ENCODE data around the gene CHAC2.

- no peak for TF ChIP-seq BHLHE40 (IDR thresholded peaks at IDR 0.05; ENCODE audit: low read depth, low read length)
- TF ChIP-seq, protein P1, sequence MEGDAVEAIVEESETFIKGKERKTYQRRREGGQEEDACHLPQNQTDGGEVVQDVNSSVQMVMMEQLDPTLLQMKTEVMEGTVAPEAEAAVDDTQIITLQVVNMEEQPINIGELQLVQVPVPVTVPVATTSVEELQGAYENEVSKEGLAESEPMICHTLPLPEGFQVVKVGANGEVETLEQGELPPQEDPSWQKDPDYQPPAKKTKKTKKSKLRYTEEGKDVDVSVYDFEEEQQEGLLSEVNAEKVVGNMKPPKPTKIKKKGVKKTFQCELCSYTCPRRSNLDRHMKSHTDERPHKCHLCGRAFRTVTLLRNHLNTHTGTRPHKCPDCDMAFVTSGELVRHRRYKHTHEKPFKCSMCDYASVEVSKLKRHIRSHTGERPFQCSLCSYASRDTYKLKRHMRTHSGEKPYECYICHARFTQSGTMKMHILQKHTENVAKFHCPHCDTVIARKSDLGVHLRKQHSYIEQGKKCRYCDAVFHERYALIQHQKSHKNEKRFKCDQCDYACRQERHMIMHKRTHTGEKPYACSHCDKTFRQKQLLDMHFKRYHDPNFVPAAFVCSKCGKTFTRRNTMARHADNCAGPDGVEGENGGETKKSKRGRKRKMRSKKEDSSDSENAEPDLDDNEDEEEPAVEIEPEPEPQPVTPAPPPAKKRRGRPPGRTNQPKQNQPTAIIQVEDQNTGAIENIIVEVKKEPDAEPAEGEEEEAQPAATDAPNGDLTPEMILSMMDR (conservative IDR thresholded peaks at IDR 0.05; ENCODE audit: low read depth, low read length): no peak
- no peak for TF ChIP-seq POLR2A (IDR thresholded peaks at IDR 0.05; ENCODE audit: low read depth, low read length)
- TF ChIP-seq CHD1 (IDR thresholded peaks at IDR 0.05; ENCODE audit: low read depth, low read length): no peak
- no peak for TF ChIP-seq RAD21 (IDR thresholded peaks at IDR 0.05; ENCODE audit: low read length)
- no peak for TF ChIP-seq FOS (IDR thresholded peaks at IDR 0.05; ENCODE audit: low read depth, low read length)
- TF ChIP-seq MAZ (IDR thresholded peaks at IDR 0.05; ENCODE audit: borderline replicate concordance, low read depth, low read length): no peak
- TF ChIP-seq RCOR1 (IDR thresholded peaks at IDR 0.05; ENCODE audit: insufficient replicate concordance, low read length): no peak
- no peak for TF ChIP-seq RFX5 (IDR thresholded peaks at IDR 0.05; ENCODE audit: low read depth, low read length)
Measured at GRCh38 chr2:53744395-53745065, 23.1 kb upstream of the CHAC2 start.

Measured in IMR-90 (cell line).